BJ (cell line): ENCODE results near the gene PXDN. TPM values are rescaled to one million over a fixed set of nuclear protein-coding genes. Genes with fewer than 3 reads are reported as not detected.
A peak's percentile ranks its signal among the peaks of the same experiment; 100 is the strongest.

Source experiments
- CTCF ChIA-PET: fragments of 350-600 bp; formaldehyde crosslinking; extraction: SDS; loops from one replicate; lab custom pipeline; 2021; ENCODE audit warnings: antibody characterized with exemption, inconsistent platforms; lab: Yijun Ruan, JAX
- POLR2A ChIA-PET: fragments of 300-600 bp; sonication (Branson Sonifier 250); formaldehyde crosslinking; extraction: SDS; loops from one replicate; lab custom pipeline; 2021; ENCODE audit warnings: antibody characterized with exemption; lab: Charles Lee
- DNase-seq: peaks from one replicate; pipeline ENCODE4 v3.0.0-alpha.2; 2011; ENCODE audit warnings: low read depth
- H3K27me3 ChIP-seq: 2 replicates; pipeline ENCODE4 v1.6.0; 2011; ENCODE audit warnings: low read length; ENCODE audit not compliant: control insufficient read depth, insufficient read depth
- H3K36me3 ChIP-seq: 2 replicates; pipeline ENCODE4 v1.5.1; 2011; ENCODE audit warnings: low read length; ENCODE audit not compliant: control insufficient read depth, insufficient read depth
- H3K4me3 ChIP-seq: 2 replicates; pipeline ENCODE4 v1.5.1; 2011; ENCODE audit warnings: low read depth, mild to moderate bottlenecking, control low read depth, low read length
- polyA plus RNA-seq: library from polyadenylated mRNA; depleted of rRNA; stranded (reverse); fragments of >200 nt; gene quantifications from 2 replicates; pipeline ENCODE4 v1.2.3, GENCODE V29; 2011
- TF ChIP-seq, protein P1 (sequence below): IDR thresholded peaks from 2 replicates; pipeline ENCODE4 v1.5.1; 2011; ENCODE audit warnings: low read depth, mild to moderate bottlenecking, control low read depth, inconsistent platforms, low read length, moderate library complexity; ENCODE audit not compliant: insufficient read depth

Gene PXDN
- polyA plus RNA-seq, 1 experiment: 212 TPM

GRCh38 chr2:1745171-1746023, 1.1 kb upstream of the PXDN start:
- Histone ChIP-seq H3K27me3 (no peaks in the 10 kb centered on the region), H3K4me3 (peak overlapping the region; percentile 78), H3K36me3 (peaks cover 1% of the 10 kb centered on the region)
- CTCF ChIA-PET: interaction anchor here (1.0 kb wide), 1 partner anchor 67 kb away, joined by 3 read pairs; no protein-coding TSS in a partner anchor
- no peak for DNase-seq
- POLR2A ChIA-PET: no interaction called here
- TF ChIP-seq, protein P1, sequence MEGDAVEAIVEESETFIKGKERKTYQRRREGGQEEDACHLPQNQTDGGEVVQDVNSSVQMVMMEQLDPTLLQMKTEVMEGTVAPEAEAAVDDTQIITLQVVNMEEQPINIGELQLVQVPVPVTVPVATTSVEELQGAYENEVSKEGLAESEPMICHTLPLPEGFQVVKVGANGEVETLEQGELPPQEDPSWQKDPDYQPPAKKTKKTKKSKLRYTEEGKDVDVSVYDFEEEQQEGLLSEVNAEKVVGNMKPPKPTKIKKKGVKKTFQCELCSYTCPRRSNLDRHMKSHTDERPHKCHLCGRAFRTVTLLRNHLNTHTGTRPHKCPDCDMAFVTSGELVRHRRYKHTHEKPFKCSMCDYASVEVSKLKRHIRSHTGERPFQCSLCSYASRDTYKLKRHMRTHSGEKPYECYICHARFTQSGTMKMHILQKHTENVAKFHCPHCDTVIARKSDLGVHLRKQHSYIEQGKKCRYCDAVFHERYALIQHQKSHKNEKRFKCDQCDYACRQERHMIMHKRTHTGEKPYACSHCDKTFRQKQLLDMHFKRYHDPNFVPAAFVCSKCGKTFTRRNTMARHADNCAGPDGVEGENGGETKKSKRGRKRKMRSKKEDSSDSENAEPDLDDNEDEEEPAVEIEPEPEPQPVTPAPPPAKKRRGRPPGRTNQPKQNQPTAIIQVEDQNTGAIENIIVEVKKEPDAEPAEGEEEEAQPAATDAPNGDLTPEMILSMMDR: no peak

DNA sequence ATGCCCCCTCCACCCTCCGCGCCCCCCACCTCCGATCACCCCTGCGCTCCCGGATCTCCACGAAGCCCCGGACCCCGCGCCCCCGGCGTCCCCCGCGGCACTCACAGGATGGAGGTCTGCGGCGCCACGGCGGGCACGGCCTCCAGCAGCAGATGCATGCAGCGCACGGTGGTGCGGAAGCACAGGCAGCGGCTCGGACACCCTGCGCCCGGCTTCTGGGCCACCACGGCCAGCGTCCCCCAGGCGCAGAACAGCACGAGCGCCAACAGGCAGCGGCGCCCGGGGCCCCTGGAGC, 217 bp downstream of the PXDN start:
- peak overlapping the region; percentile 78 for H3K4me3 ChIP-seq
- TF ChIP-seq, protein P1: no peak
- no peak for DNase-seq
- H3K36me3 ChIP-seq: peaks cover 4% of the 10 kb centered on the region
- POLR2A ChIA-PET: no interaction called here
- CTCF ChIA-PET: interaction anchor here (0.8 kb wide), 1 partner anchor 92 kb away, joined by 3 read pairs; no protein-coding TSS in a partner anchor
- no peaks in the 10 kb centered on the region for H3K27me3 ChIP-seq

DNA sequence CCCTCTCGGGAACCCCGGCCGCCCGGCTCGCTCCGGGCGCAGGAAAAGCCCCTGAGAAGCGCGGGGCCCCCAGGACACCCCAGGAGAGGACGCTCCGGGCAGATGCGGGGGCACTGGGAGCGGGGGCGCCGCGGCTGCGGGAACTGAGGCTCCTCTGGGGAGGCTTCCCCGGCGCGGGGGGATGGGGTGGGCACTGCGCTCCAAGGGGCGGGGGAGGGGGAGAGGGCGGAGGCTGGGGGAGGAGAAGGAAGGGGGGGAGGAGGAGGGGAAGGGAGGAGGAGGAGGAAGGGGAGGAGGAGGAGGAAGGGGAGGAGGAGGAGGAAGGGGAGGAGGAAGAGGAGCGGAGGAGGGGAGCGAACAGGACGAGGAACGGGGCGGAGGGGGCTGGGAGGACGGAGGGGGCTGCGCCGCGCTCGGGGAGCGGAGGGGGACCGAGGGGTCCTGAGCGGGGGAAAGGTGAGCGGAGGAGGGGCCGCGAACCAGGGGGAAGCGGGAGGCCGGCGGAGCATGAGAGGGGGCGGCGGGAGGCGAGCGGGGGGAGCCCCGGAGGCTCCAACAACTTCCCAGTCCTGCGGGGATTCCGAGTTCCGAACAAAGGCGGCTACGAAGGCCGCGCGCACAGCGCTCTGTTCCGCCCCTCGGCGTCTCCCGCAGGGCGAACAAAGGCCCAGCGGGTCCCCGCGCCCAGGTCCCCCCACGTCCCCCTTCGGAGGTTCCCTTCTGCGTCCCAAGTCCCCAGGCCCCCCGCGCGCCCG, 742 bp downstream of the PXDN start:
- DNase-seq: no peak
- Histone ChIP-seq H3K27me3 (no peaks in the 10 kb centered on the region), H3K4me3 (peak overlapping the region; percentile 78), H3K36me3 (peaks cover 4% of the 10 kb centered on the region)
- POLR2A ChIA-PET: no interaction called here
- CTCF ChIA-PET: interaction anchor here (0.6 to 2.0 kb wide), 4 partner anchors 31 to 102 kb away, joined by 3 to 7 read pairs (median 3); no protein-coding TSS in a partner anchor
- TF ChIP-seq, protein P1: no peak

DNA sequence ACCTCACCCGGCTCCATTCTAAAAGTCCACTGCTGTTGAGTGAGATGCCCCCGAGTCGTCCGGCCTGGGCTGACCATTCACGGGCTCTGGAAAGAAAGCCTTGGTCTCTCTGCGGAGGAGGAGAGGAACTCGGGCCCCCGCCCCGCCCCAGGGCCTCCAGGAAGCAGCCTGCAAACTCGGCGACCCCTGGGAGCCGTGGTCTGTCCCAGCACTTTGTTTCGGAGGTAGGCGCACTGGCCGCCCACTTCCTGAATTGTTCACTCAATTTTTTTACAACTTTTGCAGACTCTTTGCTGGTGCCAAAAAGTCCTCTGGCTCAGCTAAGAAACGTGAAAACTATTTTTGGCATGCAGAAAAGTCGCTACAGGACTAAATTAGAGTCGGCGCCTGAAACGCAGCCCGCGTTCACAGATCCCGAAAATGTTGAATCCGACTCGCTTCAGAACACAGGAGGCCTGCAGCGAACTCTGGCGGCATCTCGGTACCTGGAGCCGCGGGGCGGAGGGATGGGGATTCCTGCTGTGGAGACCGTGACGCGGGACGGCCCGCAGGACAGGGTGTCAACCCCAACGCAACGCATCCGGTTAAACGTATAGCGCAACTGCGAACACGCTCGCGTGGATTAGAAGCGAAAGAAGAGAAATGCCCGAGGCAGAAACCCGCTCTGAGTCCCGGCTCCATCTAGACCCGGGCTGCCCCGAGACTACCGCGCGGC, 1.5 kb downstream of the PXDN start:
- ChIA-PET CTCF (interaction anchor here (0.6 to 2.1 kb wide), 10 partner anchors 8 to 198 kb away, joined by 3 to 8 read pairs (median 3); no protein-coding TSS in a partner anchor), POLR2A (no interaction called here)
- peak overlapping the region; percentile 78 for H3K4me3 ChIP-seq
- peaks cover 4% of the 10 kb centered on the region for H3K36me3 ChIP-seq
- DNase-seq: peak; percentile 80
- TF ChIP-seq, protein P1: peak; percentile 70
- H3K27me3 ChIP-seq: no peaks in the 10 kb centered on the region
